HepG2 (cell line): ENCODE data around the gene PTPRH.

Source experiments
- CHD2 ChIP-seq: IDR thresholded peaks from 2 replicates; pipeline ENCODE4 v1.6.1; 2011; ENCODE audit warnings: low read depth, low read length, improper control_type of control experiment
- MIXL1 ChIP-seq: IDR thresholded peaks from 2 replicates; pipeline ENCODE4 v1.6.1; 2016
- MXI1 ChIP-seq: IDR thresholded peaks from 3 replicates; pipeline ENCODE4 v1.6.1; 2012; ENCODE audit warnings: low read depth, low read length, inconsistent platforms, borderline replicate concordance
- ZNF766 ChIP-seq: sonication (generic); formaldehyde crosslinking; IDR thresholded peaks from 2 replicates; pipeline ENCODE4 v1.5.0; 2020; ENCODE audit warnings: missing genetic modification reagents, borderline replicate concordance
- TF ChIP-seq, protein P1 (sequence below): sonication (generic); formaldehyde crosslinking; IDR thresholded peaks from 2 replicates; pipeline ENCODE4 v1.4.0; 2020; ENCODE audit warnings: missing genetic modification reagents
- TF ChIP-seq, protein P2 (sequence below): sonication (generic); formaldehyde crosslinking; IDR thresholded peaks from 2 replicates; pipeline ENCODE4 v1.5.0; 2020; ENCODE audit warnings: mild to moderate bottlenecking, missing genetic modification reagents, moderate library complexity
- TF ChIP-seq, protein P3 (sequence below): sonication (generic); formaldehyde crosslinking; IDR thresholded peaks from 2 replicates; pipeline ENCODE4 v1.4.0; 2020; ENCODE audit warnings: missing genetic modification reagents

DNA sequence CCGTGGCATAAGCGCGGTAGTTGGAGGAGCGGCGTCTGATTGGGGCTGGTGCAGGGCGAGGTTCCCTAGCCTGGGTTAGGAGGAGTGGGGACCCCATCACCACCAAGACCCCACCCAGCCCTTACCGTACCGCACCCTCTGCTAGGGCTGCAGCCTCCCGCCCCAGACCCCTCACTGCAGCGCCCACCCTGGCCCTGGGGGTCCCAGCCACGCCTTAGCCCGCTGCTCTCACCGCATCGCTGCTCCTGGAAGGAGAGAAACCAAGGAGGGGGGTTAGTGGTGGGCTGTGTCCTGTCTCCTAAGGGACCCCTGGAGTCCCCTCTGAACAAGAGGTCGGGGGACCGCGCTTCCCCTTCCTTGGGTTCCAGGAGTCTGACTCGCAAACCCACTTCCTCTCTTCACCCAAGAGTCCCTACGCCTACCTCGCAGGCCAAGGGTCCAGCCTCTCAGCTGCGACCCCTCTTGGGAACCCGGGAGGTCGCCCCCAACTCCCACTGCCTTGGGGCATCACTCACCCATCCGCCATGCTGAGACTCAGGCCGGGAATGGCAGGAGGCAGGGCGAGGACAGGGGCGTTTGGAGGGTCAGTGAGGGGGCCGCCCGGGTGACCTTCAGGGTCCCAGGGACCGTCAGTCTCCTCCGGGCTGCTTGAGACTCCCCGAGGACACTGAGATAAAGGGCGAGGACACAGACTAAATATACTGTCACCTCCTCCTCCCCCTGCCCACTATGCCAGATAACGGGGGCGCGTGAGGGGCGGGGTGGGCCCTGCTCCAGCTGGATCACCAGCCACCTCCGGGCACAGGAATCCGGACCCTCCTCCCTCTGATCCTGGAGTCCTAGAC is 52.0 kb downstream of the PTPRH start, which contains the start of gene TNNI3:
- TF ChIP-seq, protein P1, sequence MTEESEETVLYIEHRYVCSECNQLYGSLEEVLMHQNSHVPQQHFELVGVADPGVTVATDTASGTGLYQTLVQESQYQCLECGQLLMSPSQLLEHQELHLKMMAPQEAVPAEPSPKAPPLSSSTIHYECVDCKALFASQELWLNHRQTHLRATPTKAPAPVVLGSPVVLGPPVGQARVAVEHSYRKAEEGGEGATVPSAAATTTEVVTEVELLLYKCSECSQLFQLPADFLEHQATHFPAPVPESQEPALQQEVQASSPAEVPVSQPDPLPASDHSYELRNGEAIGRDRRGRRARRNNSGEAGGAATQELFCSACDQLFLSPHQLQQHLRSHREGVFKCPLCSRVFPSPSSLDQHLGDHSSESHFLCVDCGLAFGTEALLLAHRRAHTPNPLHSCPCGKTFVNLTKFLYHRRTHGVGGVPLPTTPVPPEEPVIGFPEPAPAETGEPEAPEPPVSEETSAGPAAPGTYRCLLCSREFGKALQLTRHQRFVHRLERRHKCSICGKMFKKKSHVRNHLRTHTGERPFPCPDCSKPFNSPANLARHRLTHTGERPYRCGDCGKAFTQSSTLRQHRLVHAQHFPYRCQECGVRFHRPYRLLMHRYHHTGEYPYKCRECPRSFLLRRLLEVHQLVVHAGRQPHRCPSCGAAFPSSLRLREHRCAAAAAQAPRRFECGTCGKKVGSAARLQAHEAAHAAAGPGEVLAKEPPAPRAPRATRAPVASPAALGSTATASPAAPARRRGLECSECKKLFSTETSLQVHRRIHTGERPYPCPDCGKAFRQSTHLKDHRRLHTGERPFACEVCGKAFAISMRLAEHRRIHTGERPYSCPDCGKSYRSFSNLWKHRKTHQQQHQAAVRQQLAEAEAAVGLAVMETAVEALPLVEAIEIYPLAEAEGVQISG (CRISPR knock-in tag): no peak
- TF ChIP-seq MIXL1 (CRISPR knock-in tag): no peak
- no peak for TF ChIP-seq MXI1
- TF ChIP-seq, protein P2, sequence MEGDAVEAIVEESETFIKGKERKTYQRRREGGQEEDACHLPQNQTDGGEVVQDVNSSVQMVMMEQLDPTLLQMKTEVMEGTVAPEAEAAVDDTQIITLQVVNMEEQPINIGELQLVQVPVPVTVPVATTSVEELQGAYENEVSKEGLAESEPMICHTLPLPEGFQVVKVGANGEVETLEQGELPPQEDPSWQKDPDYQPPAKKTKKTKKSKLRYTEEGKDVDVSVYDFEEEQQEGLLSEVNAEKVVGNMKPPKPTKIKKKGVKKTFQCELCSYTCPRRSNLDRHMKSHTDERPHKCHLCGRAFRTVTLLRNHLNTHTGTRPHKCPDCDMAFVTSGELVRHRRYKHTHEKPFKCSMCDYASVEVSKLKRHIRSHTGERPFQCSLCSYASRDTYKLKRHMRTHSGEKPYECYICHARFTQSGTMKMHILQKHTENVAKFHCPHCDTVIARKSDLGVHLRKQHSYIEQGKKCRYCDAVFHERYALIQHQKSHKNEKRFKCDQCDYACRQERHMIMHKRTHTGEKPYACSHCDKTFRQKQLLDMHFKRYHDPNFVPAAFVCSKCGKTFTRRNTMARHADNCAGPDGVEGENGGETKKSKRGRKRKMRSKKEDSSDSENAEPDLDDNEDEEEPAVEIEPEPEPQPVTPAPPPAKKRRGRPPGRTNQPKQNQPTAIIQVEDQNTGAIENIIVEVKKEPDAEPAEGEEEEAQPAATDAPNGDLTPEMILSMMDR (CRISPR knock-in tag): no peak
- TF ChIP-seq ZNF766 (CRISPR knock-in tag): no peak
- TF ChIP-seq CHD2: no peak
- TF ChIP-seq, protein P3, sequence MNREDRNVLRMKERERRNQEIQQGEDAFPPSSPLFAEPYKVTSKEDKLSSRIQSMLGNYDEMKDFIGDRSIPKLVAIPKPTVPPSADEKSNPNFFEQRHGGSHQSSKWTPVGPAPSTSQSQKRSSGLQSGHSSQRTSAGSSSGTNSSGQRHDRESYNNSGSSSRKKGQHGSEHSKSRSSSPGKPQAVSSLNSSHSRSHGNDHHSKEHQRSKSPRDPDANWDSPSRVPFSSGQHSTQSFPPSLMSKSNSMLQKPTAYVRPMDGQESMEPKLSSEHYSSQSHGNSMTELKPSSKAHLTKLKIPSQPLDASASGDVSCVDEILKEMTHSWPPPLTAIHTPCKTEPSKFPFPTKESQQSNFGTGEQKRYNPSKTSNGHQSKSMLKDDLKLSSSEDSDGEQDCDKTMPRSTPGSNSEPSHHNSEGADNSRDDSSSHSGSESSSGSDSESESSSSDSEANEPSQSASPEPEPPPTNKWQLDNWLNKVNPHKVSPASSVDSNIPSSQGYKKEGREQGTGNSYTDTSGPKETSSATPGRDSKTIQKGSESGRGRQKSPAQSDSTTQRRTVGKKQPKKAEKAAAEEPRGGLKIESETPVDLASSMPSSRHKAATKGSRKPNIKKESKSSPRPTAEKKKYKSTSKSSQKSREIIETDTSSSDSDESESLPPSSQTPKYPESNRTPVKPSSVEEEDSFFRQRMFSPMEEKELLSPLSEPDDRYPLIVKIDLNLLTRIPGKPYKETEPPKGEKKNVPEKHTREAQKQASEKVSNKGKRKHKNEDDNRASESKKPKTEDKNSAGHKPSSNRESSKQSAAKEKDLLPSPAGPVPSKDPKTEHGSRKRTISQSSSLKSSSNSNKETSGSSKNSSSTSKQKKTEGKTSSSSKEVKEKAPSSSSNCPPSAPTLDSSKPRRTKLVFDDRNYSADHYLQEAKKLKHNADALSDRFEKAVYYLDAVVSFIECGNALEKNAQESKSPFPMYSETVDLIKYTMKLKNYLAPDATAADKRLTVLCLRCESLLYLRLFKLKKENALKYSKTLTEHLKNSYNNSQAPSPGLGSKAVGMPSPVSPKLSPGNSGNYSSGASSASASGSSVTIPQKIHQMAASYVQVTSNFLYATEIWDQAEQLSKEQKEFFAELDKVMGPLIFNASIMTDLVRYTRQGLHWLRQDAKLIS (CRISPR knock-in tag): no peak
